ENCODE results near the gene CNR2. TPM values are rescaled to one million over a fixed set of nuclear protein-coding genes. Genes with fewer than 3 reads are reported as not detected.
"Not testable (repeated sequence)": the region's sequence is repeated elsewhere in the genome, so short reads cannot be mapped to it uniquely, and the experiment has no call there.

The CNR2 gene
- polyA plus RNA-seq (2012; ENCODE audit: insufficient read depth, insufficient read length, low read depth): not detected

- TF ChIP-seq CTCF (IDR thresholded peaks at IDR 0.05; ENCODE audit: low read depth, low read length): no peak
- no peaks in the 10 kb centered on the region for H3K4me1 ChIP-seq
- no peak for DNase-seq
- H3K27me3 ChIP-seq: no peaks in the 10 kb centered on the region
- no peaks in the 10 kb centered on the region for H3K36me3 ChIP-seq
- H3K9me3 ChIP-seq: no peaks in the 10 kb centered on the region
- no peak within 1 kb of the TSS for H3K4me3 ChIP-seq (ENCODE audit: low read depth, low read length)
Observed at GRCh38 chr1:23913212-23913880, at the start of gene CNR2. Gene CNR2 (minus strand): TSS chr1:23913362. CDS start chr1:23875617, 37,745 bp downstream.

GRCh38 chr1:23960291-23961020 is 47.3 kb upstream of the CNR2 start:
- TF ChIP-seq CTCF (IDR thresholded peaks at IDR 0.05; ENCODE audit: low read depth, low read length): no peak
- no peaks in the 10 kb centered on the region for H3K9me3 ChIP-seq
- peak overlapping the region; percentile 95 for H3K4me3 ChIP-seq (ENCODE audit: low read depth, low read length)
- H3K36me3 ChIP-seq: peaks cover 23% of the 10 kb centered on the region
- no peaks in the 10 kb centered on the region for H3K27me3 ChIP-seq
- no peaks in the 10 kb centered on the region for H3K4me1 ChIP-seq
- DNase-seq: no peak

- Histone ChIP-seq H3K9me3 (no peaks in the 10 kb centered on the region), H3K36me3 (peaks cover 18% of the 10 kb centered on the region), H3K4me1 (no peaks in the 10 kb centered on the region), H3K27me3 (no peaks in the 10 kb centered on the region), H3K4me3 (ENCODE audit: low read depth, low read length) (peak within 1 kb of the TSS; percentile 95)
- peak; percentile 92 for DNase-seq
- no peak for TF ChIP-seq CTCF (IDR thresholded peaks at IDR 0.05; ENCODE audit: low read depth, low read length)
Observed at GRCh38 chr1:23959461-23960290, 46.5 kb upstream of the CNR2 start, which contains the start of gene PNRC2. Gene PNRC2 (plus strand): TSS chr1:23959828. CDS start chr1:23961458, 1,630 bp downstream.

- peak overlapping the region; percentile 95 for H3K4me3 ChIP-seq (ENCODE audit: low read depth, low read length)
- no peaks in the 10 kb centered on the region for H3K4me1 ChIP-seq
- peak; percentile 81 for DNase-seq
- H3K27me3 ChIP-seq: no peaks in the 10 kb centered on the region
- peaks cover 11% of the 10 kb centered on the region for H3K36me3 ChIP-seq
- peak; percentile 42 for TF ChIP-seq CTCF (IDR thresholded peaks at IDR 0.05; ENCODE audit: low read depth, low read length)
- H3K9me3 ChIP-seq: no peaks in the 10 kb centered on the region
Observed at GRCh38 chr1:23958810-23959460, 45.8 kb upstream of the CNR2 start.

GRCh38 chr1:23958040-23958809 is 45.1 kb upstream of the CNR2 start:
- DNase-seq, H3K27me3 ChIP-seq, H3K4me1 ChIP-seq, H3K9me3 ChIP-seq, H3K36me3 ChIP-seq: not testable (repeated sequence)
- peak overlapping the region; percentile 95 for H3K4me3 ChIP-seq (ENCODE audit: low read depth, low read length)
